Tibial nerve (tissue), 4 donors: ENCODE results near the gene TMPRSS7. TPM values are rescaled to one million over a fixed set of nuclear protein-coding genes. Genes with fewer than 3 reads are reported as not detected.

Experiments used
- DNase-seq, 2 donors: peaks; one replicate each; pipeline ENCODE4 v3.0.0-alpha.2; 2019; ENCODE audit warnings: low spot score in 2 of 2
- H3K27ac ChIP-seq, 4 donors: fragments of 200-600 bp; sonication (generic) in 3 of 4; one replicate each; pipeline ENCODE4 v1.5.1; 2017 to 2019; ENCODE audit warnings: mild to moderate bottlenecking in 1 of 4
- H3K27me3 ChIP-seq, 2 donors: fragments of 200-600 bp; sonication (generic) in 1 of 2; one replicate each; pipeline versions ENCODE4 v1.5.1 to v1.6.0; 2017 to 2019
- H3K36me3 ChIP-seq, 3 donors: fragments of 200-600 bp; sonication (generic); one replicate each; pipeline ENCODE4 v1.5.1; 2018 to 2019
- H3K4me1 ChIP-seq, 4 donors: fragments of 200-600 bp; sonication (generic) in 3 of 4; one replicate each; pipeline ENCODE4 v1.5.1; 2017 to 2019
- H3K4me3 ChIP-seq, 4 donors: fragments of 200-600 bp; sonication (generic) in 3 of 4; one replicate each; pipeline ENCODE4 v1.5.1; 2017 to 2019; ENCODE audit warnings: mild to moderate bottlenecking in 1 of 4, moderate library complexity in 1 of 4
- H3K9me3 ChIP-seq, 4 donors: fragments of 200-600 bp; sonication (generic) in 3 of 4; one replicate each; pipeline ENCODE4 v1.5.1; 2017 to 2019
- CTCF ChIP-seq, 5 experiments: fragments of 200-600 bp in 3 of 5; fragments of 450-650 bp in 2 of 5; sonication (generic) in 3 of 5; IDR thresholded peaks; one replicate each; pipeline ENCODE4 v1.5.1; 2016 to 2019; ENCODE audit warnings: antibody characterized with exemption in 5 of 5, mild to moderate bottlenecking in 3 of 5, moderate library complexity in 2 of 5
- EP300 ChIP-seq, 2 donors: sonication (generic); formaldehyde crosslinking; IDR thresholded peaks; one replicate each; pipeline ENCODE4 v1.6.1; 2017; ENCODE audit warnings: antibody characterized with exemption in 2 of 2, mild to moderate bottlenecking in 1 of 2
- POLR2A ChIP-seq, 2 donors: fragments of 450-650 bp; IDR thresholded peaks; one replicate each; pipeline ENCODE4 v1.6.1; 2017; ENCODE audit warnings: antibody characterized with exemption in 2 of 2, mild to moderate bottlenecking in 2 of 2, moderate library complexity in 2 of 2
- WGBS, 2 donors: methylation state at CpG; one replicate each; pipeline ENCODE4 v1.1.5; 2018; 5-methylcytosine and 5-hydroxymethylcytosine counted together
- total RNA-seq, 4 donors: library from RNA; depleted of rRNA; stranded (reverse); fragments of >200 nt; gene quantifications; one replicate each; pipeline ENCODE4 v1.1.0, GENCODE V29; 2016

The TMPRSS7 gene
- total RNA-seq, 4 donors from 2014 or later: not detected

GRCh38 chr3:112042842-112043280 is 8.3 kb downstream of the TMPRSS7 start:
- 44 to 48% methylated on average over 6 of the region's 6 CpGs for WGBS, 2 donors
- H3K27ac ChIP-seq: no peak overlapping the region
- no peaks in the 10 kb centered on the region for H3K27me3 ChIP-seq
- H3K36me3 ChIP-seq: no peaks in the 10 kb centered on the region
- H3K4me3 ChIP-seq: no peak overlapping the region
- no peaks in the 10 kb centered on the region for H3K9me3 ChIP-seq
- TF ChIP-seq POLR2A (IDR thresholded peaks at IDR 0.05): no peak
- no peak for TF ChIP-seq EP300 (IDR thresholded peaks at IDR 0.05)
- no peak for TF ChIP-seq CTCF (IDR thresholded peaks at IDR 0.05)
- DNase-seq: no peak
- peaks cover 0 to 7% (median 0%) of the 10 kb centered on the region in 4 donors for H3K4me1 ChIP-seq

GRCh38 chr3:112043621-112044201 is 9.2 kb downstream of the TMPRSS7 start:
- DNase-seq: peak in 1 of 2 donors; percentile 28

GRCh38 chr3:112046599-112046998 is 12.1 kb downstream of the TMPRSS7 start:
- Histone ChIP-seq H3K9me3 (no peaks in the 10 kb centered on the region), H3K27ac (no peak overlapping the region), H3K36me3 (no peaks in the 10 kb centered on the region), H3K27me3 (no peaks in the 10 kb centered on the region), H3K4me3 (no peak overlapping the region), H3K4me1 (peaks cover 0 to 7% (median 0%) of the 10 kb centered on the region in 4 donors)
- 70 to 71% methylated on average over 4 of the region's 4 CpGs for WGBS, 2 donors
- TF ChIP-seq CTCF (IDR thresholded peaks at IDR 0.05) (no peak), EP300 (IDR thresholded peaks at IDR 0.05) (no peak), POLR2A (IDR thresholded peaks at IDR 0.05) (no peak)
- DNase-seq: no peak

More at GRCh38 chr3:112043621-112044201, 9.2 kb downstream of the TMPRSS7 start:
- no peaks in the 10 kb centered on the region for H3K36me3 ChIP-seq
- H3K9me3 ChIP-seq: no peaks in the 10 kb centered on the region
- H3K27me3 ChIP-seq: no peaks in the 10 kb centered on the region
- H3K4me1 ChIP-seq: peaks cover 0 to 7% (median 0%) of the 10 kb centered on the region in 4 donors
- H3K27ac ChIP-seq: no peak overlapping the region
- no peak for TF ChIP-seq EP300 (IDR thresholded peaks at IDR 0.05)
- TF ChIP-seq CTCF (IDR thresholded peaks at IDR 0.05): peak; percentile 72 to 91 (median 84)
- 8 to 10% methylated on average over 7 of the region's 7 CpGs for WGBS, 2 donors
- H3K4me3 ChIP-seq: no peak overlapping the region

GRCh38 chr3:112047264-112047663 is 12.7 kb downstream of the TMPRSS7 start:
- no peak for DNase-seq
- Histone ChIP-seq H3K27ac (no peak overlapping the region), H3K4me3 (no peak overlapping the region), H3K27me3 (no peaks in the 10 kb centered on the region), H3K9me3 (no peaks in the 10 kb centered on the region), H3K36me3 (no peaks in the 10 kb centered on the region), H3K4me1 (peaks cover 0 to 7% (median 0%) of the 10 kb centered on the region in 4 donors)
- no peak for TF ChIP-seq CTCF (IDR thresholded peaks at IDR 0.05)
- no peak for TF ChIP-seq EP300 (IDR thresholded peaks at IDR 0.05)
- no peak for TF ChIP-seq POLR2A (IDR thresholded peaks at IDR 0.05)
- WGBS, 2 donors: 88 to 92% methylated on average over 1 of the region's 1 CpG

GRCh38 chr3:112048911-112049310 is 14.4 kb downstream of the TMPRSS7 start:
- no peaks in the 10 kb centered on the region for H3K9me3 ChIP-seq
- no peaks in the 10 kb centered on the region for H3K27me3 ChIP-seq
- H3K4me3 ChIP-seq: no peak overlapping the region
- WGBS, 2 donors: 65 to 71% methylated on average over 8 of the region's 8 CpGs
- H3K36me3 ChIP-seq: no peaks in the 10 kb centered on the region
- TF ChIP-seq CTCF (IDR thresholded peaks at IDR 0.05): no peak
- TF ChIP-seq EP300 (IDR thresholded peaks at IDR 0.05): no peak
- TF ChIP-seq POLR2A (IDR thresholded peaks at IDR 0.05): no peak
- peaks cover 0 to 1% (median 0%) of the 10 kb centered on the region in 4 donors for H3K4me1 ChIP-seq
- DNase-seq: no peak
- no peak overlapping the region for H3K27ac ChIP-seq
